GM20000 (cell line): ENCODE measurements around the gene CDK4.
A peak's percentile ranks its signal among the peaks of the same experiment; 100 is the strongest.

Source experiments
- DNase-seq: peaks from one replicate; pipeline ENCODE4 v3.0.0; 2012; ENCODE audit warnings: low spot score
- CTCF ChIP-seq: IDR thresholded peaks from 2 replicates; pipeline ENCODE4 v1.5.1; 2012; ENCODE audit warnings: mild to moderate bottlenecking, control low read depth; ENCODE audit errors: extremely low read depth, missing control alignments

CDK4 gene

GRCh38 chr12:57741413-57741789 is 10.7 kb downstream of the CDK4 start:
- no peak for DNase-seq

GRCh38 chr12:57740656-57741412 is 11.3 kb downstream of the CDK4 start:
- no peak for TF ChIP-seq CTCF
- DNase-seq: peak; percentile 83

More at GRCh38 chr12:57741413-57741789, 10.7 kb downstream of the CDK4 start:
- no peak for TF ChIP-seq CTCF

- no peak for DNase-seq
- TF ChIP-seq CTCF: no peak
These were observed 12.1 kb downstream of the CDK4 start for GRCh38 chr12:57739914-57740538.

- no peak for TF ChIP-seq CTCF
- no peak for DNase-seq
These were observed 12.7 kb downstream of the CDK4 start for GRCh38 chr12:57739387-57739786.

GRCh38 chr12:57738661-57739237 is 13.4 kb downstream of the CDK4 start, which contains the start of gene AGAP2:
Gene AGAP2, minus strand, starts transcription at chr12:57738742. Its CDS starts 496 bp downstream, at chr12:57738246.
- no peak for TF ChIP-seq CTCF
- DNase-seq: no peak

- TF ChIP-seq CTCF: no peak
- DNase-seq: peak; percentile 26
These were observed 14.3 kb downstream of the CDK4 start for GRCh38 chr12:57737467-57738460.
